ENCODE data around the gene PCIF1.
"Not testable (repeated sequence)": the region's sequence is repeated elsewhere in the genome, so short reads cannot be mapped to it uniquely, and the experiment has no call there.

The PCIF1 gene

DNA sequence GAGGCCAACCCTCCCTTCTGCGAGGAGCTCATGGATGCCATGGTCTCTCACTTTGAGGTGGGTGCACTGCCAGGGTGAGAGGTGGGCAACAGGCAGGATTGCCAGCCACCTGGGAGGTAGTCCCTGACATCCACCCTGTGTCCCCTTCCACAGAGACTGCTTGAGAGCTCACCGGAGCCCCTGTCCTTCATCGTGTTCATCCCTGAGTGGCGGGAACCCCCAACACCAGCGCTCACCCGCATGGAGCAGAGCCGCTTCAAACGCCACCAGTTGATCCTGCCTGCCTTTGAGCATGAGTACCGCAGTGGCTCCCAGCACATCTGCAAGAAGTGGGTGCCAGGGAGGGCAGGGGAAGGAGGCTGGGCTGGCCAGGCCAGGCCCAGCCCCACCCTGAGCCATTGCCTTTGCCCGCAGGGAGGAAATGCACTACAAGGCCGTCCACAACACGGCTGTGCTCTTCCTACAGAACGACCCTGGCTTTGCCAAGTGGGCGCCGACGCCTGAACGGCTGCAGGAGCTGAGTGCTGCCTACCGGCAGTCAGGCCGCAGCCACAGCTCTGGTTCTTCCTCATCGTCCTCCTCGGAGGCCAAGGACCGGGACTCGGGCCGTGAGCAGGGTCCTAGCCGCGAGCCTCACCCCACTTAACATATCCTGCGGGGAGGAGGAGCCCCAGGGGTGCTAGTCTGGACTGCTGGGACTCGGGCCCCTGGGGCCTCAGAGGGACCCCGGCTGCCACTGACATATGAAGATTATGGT lies 12.8 kb downstream of the PCIF1 start:
- DNase-seq (ENCODE audit: low read depth in 2 of 2) = no peak

DNA sequence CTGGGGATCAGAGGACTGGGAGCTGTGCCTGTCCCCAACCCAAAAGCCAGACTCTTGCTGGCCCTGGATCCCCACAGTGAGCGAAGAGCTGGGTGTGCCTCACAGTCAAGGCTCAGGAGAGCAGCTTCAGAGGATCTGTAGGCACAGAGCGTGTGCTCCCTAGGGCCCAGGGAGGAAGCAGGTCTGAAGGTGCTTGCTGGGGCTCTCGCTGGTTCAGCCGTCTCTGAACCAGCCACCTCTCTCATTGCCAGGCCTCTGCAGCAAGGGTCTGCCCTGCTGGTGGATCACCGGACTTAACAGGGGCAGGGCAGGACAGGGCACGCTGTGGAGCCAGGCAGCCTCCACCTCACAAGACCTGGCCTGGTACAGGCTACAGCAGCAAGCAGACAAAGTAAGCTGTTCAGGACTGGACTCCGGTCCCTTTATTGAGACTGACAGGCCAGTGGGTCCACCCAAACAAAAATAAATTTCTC lies 13.8 kb downstream of the PCIF1 start:
- no peak for DNase-seq (ENCODE audit: low read depth in 2 of 2)

DNA sequence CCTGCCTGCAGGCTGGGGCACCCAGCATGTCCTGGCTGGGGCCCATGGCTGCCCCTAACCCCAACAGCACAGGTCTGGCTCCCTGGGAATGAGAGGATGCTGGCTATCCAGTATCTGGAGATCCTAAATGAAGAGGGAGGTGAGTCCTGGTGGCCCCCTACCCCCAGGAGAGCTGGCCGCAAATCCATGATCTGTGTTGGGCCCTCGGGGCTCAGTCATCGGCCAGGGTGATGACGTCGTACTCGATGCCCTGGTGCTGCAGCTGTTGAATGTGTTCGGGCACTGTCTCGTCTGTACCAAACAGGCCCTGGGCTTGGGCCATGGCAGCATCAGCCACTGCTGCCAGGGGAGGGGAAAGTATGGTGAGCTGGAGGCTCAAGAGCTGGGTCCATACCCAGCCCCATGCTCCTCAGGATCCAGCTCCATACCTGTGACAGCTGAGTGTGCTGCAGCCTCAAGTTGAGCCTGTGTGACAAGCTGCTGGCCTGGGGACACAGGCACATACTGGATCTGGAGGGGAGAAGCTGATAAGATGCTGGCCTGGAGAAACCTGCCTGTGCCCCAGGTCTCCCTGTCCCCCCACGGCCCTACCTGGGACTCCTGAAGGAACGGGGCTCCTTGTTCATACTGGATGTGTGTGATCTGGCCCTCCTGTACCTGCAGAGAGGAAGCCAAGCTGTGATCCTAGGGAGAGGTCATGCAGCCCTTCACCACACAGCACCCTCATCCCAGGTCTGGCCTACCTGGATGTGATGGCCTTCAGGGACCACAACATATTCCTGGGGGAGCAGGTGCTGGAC lies 14.5 kb downstream of the PCIF1 start:
- no peak for DNase-seq (ENCODE audit: low read depth in 2 of 2)

DNA sequence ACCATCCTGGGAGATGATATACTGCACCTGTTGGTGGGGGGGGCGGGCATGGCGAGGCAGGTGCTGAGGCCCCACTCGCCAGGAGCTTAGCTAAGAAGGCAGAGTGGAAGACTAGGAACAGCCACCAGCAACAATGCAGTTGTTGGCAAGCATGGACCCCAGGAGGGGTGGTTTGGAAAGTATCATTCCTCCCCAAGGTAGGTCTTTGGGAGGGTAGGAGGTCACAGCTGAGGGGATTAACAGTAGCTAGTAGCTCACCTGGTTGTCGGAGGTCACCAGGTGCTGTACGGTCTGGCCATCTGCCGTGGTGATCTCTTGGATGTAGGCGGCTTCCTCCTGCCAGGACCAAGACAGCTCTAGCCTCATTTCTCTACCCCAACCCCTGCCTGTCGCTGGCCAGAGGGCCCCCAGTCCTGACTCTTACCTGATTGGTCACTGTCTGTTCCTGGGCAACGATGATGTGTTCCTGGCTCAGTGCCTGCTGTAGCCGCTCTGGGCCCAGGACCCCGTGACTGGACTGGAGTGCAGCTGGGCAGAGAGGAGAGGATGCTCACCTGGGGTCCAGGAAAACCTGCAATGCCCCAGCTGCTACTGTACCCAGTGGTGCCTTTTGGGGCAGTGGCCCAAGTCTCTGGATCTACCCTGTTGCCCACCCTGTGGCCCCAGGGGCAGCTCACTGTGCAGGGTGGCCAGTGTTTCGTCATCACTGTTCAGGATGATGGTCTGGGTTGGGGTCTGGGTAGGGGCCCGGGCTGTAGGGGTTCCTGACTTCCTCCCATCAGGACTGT lies 15.3 kb downstream of the PCIF1 start:
- no peak for DNase-seq (ENCODE audit: low read depth in 2 of 2)

DNA sequence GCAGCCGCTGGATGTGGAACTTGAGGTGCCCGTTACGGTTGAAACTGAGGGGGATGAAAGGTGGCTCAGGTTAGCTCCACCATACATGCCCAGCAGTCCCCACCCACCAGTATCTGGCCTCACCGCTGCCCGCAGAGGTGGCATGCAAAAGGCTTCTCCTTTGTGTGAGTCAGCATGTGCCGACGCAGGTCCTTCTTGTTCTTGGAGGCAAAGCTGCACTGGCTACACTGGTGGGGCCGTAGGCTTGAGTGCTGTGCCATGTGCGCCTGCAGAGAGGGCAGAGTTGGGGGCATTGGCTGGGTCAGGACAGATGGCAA lies 15.8 kb downstream of the PCIF1 start:
- no peak for DNase-seq (ENCODE audit: low read depth in 2 of 2)

DNA sequence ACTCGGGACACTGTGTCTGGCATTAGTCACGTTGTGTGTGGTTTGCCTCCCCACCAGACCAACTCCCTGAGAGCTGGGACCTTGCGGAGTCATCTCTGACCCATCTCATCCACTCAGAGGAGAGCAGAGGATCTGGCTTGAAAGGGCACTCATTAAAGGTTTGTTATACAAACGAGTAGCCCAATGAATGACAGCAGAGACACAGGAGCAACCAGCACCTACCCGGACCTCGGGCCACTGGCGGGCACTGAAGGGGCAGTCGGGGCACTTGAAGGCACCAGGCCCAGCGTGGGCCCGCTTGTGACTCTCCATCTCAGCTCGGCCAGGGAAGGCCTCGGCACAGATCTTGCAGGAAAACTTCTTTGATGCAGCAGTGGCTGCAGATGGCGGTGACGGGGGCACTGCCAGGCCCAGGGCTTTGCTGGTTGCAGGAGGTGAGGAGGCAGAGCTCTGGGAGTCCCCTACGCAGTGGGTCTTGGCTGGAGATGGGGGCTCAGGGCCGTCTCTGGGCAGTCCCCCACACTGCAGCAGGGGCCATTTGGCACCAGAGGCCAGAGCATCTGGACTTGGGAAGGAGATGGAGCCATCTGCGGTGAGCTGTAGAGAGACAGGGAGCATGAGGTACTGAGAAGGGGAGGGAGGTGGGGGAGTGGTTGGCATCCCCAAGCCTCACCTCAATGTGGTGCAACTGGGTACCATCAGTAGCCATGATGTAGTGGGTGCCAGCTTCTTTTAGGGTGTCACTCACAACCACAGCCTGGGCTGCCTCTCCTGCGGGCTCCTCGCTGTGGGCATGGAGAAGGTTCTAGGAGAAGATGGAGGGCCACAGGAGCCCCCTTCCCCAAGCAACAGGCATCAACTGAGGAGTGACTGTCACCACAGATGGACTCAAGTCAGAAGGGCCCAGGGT lies 17.7 kb downstream of the PCIF1 start:
- DNase-seq (ENCODE audit: low read depth in 2 of 2) = no peak

DNA sequence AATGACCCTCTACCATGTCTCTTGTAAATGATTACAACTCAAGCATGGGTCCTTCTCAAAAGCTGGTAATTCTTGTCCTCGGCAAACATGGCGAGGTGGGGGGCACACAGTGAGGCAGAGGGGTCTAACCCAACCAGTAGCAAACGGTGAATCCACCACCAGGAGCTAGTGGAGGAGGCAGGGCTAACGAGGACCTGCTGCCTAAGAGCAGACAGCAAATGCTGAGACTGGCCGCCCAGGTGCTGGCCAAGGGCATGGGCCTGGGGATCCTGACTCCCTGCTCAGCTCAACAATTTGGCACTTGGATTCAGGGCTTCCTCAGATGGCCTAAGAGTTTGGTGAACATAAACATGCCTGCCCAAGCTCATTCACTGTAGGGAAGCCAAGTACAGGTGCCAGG lies 18.4 kb downstream of the PCIF1 start:
- no peak for DNase-seq (ENCODE audit: low read depth in 2 of 2)

DNA sequence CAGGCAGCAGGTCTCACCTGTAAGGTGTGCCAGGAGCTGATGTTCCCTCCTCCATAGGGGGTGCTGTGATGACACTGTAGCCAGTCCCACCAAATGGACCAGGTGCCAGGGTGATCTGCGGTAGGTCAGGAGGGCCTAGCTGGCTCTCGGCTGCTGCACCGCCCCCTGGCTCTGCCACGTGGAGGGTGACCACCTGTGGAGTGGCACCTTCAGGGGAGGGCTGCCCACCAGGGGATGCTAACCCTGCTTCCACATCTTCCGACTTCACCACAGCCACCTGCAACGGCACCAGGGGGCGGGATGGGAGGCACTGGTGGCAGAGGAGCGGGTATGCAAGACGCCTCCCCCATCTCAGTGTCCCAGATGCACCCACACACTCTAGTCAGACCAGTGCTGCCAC lies 19.2 kb downstream of the PCIF1 start:
- no peak for DNase-seq (ENCODE audit: low read depth in 2 of 2)

DNA sequence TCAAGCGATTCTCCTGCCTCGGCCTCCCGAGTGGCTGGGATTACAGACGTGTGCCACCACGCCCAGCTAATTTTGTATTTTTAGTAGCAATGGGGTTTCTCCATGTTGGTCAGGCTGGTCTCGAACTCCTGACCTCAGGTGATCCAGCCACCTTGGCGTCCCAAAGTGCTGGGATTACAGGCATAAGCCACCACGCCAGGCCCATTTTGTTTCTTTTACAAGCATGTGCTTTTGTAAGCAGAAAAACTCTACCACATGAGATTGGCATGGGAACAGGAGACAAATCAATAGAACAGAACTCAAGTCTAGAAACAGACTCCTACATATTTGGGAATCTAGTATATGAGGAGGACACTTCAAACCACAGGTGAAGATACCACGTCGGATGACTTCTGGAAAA lies 21.8 kb downstream of the PCIF1 start:
- not testable (repeated sequence) for DNase-seq (ENCODE audit: low read depth in 2 of 2)

DNA sequence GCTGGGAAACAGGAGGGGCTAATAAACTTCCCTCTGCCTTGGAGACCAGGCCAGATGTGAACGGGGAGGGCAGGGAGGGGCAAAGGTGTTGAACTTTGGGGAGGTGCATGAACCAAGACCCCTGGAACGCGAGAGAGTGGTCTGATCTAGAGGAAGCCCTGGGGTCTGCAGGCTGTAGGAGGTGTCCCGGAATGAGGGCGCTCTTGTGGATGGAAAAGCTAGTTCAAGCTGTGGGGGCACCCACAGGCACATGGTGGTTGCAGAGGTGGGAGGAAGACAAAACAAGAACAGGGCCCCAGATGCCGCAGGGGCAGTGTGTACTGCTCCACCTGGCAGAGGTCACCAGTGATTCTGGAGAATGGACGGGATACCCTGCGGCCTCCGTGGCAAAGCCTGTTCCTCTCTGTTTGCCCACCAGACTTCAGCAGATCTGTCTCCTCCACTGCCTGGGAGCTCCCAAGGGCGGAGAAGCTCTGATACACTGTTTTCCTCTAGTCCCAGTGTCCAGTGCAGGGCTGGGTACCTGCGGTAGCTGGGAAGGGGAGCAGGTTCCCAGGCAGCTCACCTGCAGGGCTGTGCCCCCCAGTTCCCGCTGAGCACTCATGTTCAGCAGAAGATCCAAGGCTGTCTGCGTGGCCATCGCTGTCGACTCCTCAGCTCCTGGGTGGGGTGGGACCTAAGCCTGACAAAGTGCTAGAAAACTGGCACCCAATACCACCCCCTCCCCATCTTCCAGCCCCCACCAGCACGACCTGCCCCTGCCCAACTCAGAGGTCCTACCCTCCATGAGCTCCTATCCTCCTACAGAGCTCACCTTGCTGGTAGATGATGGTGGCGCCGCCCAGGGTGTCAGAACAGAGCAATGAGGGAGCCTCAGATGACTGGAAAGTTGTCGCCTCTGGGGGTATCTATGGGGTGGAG lies 22.8 kb downstream of the PCIF1 start:
- no peak for DNase-seq (ENCODE audit: low read depth in 2 of 2)

DNA sequence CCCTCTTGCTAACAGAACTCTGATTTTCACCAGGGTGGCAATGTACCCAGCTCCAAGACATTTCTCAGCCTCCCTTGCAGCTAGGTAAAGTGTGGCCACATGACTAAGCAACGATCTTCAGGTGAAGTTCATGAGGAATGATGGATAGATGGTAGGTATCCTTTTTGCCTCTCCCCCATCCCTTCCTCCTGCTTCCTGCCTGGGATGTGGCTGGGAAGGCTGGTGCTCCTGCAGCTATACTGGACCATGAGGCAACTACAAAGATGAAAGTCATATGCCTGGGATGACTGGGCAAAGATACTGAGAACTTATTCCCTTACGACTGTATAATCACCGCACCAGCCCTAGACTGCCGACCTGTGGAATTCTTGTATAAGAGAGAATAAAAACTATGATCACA lies 24.1 kb downstream of the PCIF1 start:
- no peak for DNase-seq (ENCODE audit: low read depth in 2 of 2)

DNA sequence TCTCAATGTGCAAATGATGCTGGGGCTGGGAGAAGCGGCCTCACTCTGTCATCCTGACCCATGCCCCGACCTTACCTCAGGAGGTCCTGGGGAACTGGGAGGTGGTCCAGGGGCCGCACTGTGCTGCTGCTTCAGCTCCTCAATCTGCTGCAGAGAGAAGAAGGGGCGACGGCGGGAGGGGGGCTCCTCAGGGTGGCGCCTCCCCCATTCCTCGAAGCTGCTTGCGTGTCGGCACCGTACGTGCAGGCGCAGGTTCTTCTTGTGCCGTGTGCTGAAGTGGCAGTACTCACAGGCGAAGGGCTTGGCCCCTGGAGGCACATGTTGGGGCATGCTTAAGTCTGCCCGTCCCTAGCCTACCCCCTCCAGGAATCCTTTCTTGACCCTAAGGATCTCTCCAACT lies 24.6 kb downstream of the PCIF1 start:
- no peak for DNase-seq (ENCODE audit: low read depth in 2 of 2)

DNA sequence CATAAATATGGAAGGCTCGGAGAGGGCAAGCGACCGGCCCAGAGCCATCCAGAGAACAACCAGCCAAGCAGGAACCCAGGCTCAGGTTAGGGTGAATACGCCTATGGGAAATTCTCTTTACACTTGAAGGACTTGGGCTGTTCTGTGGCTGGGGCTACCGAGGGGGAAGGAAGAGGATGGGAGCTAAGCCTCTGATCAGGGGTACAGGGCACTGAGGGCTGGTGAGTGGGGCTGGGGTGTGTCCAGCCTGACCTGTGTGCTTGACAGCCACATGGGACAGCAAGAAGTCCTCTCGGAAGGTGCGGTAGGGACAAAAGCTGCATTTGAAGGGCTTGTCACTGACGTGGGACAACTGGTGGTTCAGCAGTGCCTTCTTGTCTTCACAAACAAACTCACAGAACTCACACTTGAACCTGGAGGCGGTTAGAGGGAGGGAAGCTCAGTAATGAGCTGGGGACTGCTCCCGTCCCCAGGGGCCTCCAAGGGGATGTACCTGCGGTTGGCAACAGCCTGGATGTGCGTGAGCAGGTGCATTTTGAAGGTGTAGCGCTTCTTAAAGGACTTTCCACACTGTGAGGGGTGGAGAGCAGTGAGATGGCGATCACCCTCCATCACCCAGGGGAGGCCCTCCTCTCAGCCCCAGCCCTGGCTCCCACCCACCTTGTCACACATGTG lies 25.6 kb downstream of the PCIF1 start:
- DNase-seq (ENCODE audit: low read depth in 2 of 2) = no peak

DNA sequence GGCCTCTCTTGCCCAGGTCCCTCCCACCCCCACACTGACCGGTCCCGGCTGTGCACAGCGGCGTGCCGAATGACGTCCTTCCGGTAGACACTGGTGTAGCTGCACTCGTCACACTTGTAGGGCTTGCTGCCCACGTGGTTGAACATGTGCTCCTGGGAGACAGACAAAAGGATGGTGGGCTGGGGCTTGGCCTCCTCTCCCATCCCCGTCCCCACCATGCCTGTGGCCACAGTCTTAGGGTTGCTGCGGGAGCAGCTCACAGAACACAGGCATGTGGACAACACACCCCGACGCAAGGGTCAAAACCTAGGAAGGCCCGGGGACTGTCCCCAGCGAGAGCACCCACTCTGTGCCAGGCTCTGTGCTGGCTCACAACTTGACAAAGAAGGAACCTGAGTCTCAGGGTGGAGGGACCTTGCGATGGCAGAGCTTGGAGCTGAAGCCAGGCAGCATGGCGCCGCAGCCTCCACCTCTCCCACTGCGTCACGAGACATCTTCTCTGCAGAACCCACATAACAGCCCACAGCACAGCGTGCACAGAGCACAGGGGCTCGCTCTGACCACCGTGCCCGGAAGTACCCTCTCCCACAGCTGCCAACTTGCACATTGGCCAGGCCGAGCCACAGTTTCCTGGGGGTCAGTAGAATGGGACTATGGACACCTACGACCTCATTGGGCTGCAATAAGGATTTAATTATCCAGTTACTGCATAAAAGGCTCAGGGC lies 27.7 kb downstream of the PCIF1 start:
- DNase-seq (ENCODE audit: low read depth in 2 of 2) = no peak

DNA sequence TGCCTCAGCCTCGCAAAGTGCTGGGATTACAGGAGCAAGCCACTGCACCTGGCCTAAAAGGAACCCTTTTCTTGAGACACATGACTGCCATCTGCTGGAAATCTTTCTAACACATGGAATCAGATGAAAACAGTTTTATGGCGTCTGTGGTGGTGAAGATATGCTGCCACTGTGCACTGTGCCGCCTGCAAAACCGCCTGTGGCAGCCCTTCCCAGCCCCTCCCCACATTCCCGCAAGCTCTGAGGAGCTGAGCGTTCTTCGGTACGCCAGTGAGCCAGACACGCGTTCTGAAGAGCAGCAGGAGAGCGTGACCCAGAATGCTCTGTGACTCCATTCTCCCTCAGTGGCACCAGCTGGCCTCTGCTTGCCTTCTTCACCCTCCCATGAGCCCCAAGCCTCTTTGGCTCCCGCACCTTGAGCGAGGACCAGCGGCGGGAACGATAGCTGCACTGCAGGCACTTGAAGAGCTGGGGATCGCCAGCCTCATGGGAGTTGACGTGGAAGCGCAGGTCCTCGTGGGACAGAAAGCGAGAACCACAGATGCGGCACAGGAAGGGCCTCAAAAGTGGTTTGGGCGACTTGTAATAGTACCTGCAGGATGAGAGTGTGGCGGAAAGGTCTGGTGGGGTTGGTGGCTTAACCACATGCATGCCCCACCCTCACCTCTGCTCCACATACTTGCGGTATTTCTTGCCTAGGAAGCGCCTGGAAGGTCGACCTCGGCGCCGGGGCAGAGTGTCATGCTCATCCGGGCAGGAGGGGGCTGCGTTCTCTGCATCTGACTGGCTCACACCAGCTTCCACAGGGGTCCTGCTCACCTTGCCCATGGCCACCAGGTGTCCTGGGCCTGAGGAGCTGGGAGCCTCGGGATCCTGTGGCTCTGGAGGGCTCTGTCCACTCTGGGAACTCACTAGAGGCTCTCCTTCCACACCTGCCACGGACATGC lies 28.8 kb downstream of the PCIF1 start:
- DNase-seq (ENCODE audit: low read depth in 2 of 2) = no peak

DNA sequence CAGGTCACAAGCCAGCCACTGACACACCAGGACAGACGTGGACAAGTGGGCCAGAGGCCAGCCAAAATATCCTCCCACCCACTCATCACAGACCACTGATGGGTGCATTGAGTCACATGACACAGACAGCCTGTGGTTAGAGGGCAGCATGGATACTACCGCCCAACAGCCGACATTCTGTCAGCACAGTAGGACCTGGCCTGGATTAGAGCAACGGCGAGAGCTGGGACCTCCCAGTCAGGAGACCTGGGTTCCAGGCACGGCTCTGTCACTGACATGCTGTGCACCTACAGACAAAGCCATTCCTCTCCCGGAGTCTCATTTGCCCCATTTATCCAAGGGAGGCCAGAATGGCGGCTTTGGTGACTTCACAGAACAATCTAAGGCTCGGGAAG lies 29.5 kb downstream of the PCIF1 start:
- DNase-seq (ENCODE audit: low read depth in 2 of 2) = no peak

DNA sequence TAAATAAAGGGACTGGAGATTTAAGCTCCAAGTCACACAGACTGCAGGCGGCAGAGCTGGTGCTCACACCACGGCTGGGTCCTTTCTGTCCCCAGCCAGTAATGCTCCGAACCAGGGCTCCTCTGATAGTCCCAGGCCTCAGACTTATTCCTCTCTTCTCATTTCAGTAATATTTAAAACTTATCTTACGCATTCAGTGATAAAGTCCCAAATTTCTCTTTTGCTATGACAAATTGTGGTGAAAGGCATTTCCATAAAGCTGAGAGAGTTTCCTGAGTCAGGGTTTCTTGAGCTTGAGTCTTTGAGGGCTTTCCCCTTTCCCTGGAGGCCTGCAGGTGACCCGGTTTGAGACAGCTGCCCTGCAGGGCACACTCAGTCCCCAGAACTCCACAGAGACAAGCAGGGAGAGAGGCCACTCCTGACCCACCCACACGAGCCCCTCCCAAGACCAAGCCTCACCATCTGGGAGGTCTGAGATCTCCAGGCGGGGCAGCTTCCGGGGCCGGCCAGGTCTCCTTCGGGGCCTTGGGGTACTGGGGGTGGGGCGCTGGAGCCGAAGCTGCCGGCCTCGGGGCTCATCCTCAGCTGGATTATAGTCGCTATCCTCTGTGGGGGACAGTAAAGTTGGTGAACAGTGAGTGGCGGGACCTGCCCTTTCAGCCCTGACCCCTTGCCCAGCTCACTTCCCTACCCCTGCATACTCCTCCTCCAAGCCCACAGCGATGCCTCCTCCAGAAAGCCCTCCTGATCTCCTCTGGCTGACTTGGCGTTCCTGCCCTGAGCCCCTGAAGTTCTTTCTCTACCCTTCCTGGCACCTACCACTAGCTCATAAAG lies 30.9 kb downstream of the PCIF1 start:
- no peak for DNase-seq (ENCODE audit: low read depth in 2 of 2)
